T47D (cell line): ENCODE measurements around the gene ZIM2.

Source experiments
- DNase-seq, 2 experiments: peaks; one replicate each; pipeline versions ENCODE4 v3.0.0 to v3.0.0-alpha.2; 2011 to 2012; ENCODE audit warnings: low read depth in 1 of 2, low spot score in 1 of 2
- JUND ChIP-seq: IDR thresholded peaks from 2 replicates; pipeline ENCODE4 v1.6.1; 2012; ENCODE audit warnings: low read depth
- in situ Hi-C: cut with HindIII; loops from 2 replicates; pipeline ENCODE4 v1.10.0; 2016; ENCODE audit warnings: low sequenced_read_pairs, low pct_unique_long_range_greater_than_20kb

ZIM2 gene

DNA sequence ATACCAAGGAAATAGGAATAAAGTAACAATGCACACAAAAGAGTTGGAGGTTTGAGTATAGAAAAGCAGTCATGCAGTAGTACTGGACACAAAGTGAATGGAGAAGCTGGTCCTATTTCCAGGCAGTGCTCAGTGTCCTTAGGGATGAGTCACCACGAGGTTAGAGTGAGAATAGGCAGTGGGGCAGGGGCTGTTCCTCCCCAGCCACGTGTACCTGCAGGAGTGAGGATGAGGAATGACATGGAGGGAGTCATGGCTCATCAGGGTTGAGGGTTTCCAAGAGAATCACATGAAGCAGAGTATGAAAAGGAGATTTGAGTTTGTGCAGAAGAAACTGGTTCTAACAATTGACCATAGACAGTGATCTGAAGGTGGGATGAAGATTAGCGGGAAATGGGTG lies 94.2 kb downstream of the ZIM2 start:
- TF ChIP-seq JUND: no peak
- in situ Hi-C loops: no loop called here
- DNase-seq: no peak

DNA sequence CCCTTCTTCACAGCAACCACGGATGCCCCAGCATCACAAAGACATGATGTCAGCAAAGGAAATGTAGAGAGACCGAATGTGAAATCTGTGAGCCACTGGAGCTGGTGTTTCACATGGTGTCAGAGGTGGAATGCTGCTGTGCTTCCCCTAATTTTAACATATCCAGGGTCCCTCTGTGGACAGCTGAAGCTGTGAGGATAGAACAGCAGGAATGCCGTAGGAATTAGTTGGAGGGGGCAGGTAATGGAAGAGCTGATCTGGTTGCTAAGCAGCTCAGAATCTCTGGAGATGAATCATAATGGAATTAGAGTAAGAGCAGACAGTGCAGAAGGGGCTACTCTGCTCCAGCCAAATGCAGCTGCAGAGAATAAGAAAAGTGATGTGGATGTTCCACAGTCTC lies 100.0 kb downstream of the ZIM2 start:
- in situ Hi-C loops: no loop called here
- TF ChIP-seq JUND: no peak
- DNase-seq: no peak

DNA sequence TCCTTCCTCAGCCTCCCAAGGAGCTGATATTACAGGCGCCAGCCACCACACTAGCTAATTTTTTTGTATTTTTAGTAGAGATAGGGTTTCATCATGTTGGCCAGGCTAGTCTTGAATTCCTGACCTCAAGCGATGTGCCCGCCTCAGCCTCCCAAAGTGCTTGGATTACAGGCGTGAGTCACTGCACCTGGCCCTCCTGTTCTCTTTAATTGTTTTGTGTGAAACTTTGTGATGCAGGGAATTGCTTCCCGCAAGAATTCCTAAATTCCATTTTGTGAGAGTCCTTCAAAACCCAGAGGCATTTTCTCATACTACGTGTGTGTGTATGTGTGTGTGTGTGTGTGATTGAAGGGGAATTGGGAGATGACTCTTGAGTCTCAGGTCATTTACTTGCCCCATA lies 104.0 kb downstream of the ZIM2 start:
- DNase-seq: no peak
- in situ Hi-C loops: no loop called here
- TF ChIP-seq JUND: no peak

DNA sequence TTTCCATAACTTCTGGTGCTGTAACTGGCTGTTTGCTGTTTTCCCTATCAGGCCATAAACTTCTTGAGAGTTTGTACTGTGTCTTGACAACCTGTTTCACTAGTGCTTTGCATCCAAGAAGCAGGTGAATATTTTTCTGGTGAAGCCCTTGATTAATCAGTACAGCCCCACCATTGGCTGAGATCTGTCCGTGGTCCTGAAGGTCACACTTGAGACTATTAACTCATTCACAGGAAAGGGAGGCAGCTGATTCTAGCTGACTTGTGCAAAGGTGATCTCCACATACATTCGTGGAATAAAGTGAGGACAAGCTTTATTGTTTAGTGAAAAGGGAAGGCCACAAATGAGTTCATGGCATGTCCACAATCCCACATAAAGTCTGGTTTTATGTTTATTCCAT lies 107.5 kb downstream of the ZIM2 start:
- no peak for TF ChIP-seq JUND
- in situ Hi-C loops: no loop called here
- DNase-seq: peak in 1 of 2 experiments; percentile 53

DNA sequence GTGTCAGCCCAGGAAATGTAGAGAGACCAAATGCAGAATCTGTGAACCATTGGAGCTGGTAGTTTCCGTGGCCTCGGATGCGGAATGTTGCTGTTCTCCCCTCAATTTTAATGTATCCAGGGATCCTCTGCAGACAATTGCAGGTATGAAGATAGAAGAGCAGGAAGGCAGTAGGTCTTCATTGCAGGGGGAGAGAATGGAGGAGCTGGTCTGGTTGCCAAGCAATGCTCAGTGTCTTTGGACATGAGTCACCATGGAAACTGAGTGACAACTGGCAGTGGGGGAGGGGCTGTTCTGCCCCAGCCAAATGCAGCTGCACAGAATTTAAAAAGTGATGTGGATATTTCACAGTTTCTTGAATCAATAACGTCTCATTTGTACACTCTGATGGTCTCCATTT lies 112.8 kb downstream of the ZIM2 start:
- no peak for DNase-seq
- no peak for TF ChIP-seq JUND
- in situ Hi-C loops: no loop called here

DNA sequence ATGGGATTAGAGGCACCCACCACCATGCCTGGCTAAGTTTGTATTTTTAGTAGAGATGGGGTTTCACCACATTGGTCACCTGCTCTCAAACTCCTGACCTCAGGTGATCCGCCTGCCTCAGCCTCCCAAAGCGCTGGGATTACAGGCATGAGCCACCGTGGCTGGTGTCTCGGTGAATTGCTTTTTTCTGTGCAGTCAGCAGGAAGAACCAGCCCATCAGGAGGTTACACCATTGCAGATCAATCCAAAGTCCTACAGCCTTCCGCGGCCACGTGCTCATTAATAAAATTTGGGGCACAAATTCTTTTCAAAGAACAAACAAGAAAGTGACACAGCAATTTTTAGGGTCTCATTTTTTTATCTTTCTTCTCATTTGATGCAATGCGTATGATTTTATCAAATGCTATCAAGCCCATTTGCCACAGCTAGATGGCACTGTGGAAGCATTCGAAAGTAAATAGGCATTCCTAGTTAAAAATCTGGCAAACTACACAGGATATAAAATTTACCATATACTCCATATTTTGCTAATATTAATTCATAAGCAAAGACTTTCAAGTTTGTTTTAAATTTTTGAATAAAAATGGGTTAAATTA lies 114.6 kb downstream of the ZIM2 start:
- in situ Hi-C loops: no loop called here
- TF ChIP-seq JUND: no peak
- peak; percentile 3 to 27 for DNase-seq
